ENCODE data around the gene DCST1. TPM values are rescaled to one million over a fixed set of nuclear protein-coding genes. Genes with fewer than 3 reads are reported as not detected.

DCST1 gene
- total RNA-seq, 1 donor from 2014 or later: not detected

GRCh38 chr1:155037851-155038441 lies 4.3 kb downstream of the DCST1 start:
- TF ChIP-seq CTCF (IDR thresholded peaks at IDR 0.05; ENCODE audit: unreplicated experiment): no peak
- Mint-ChIP-seq H3K27me3 (peaks cover 23% of the 10 kb centered on the region), H3K9me3 (ENCODE audit: low read depth) (no peaks in the 10 kb centered on the region), H3K4me1 (ENCODE audit: low read depth) (peaks cover 3% of the 10 kb centered on the region), H3K36me3 (ENCODE audit: insufficient read depth) (no peaks in the 10 kb centered on the region), H3K27ac (no peak overlapping the region), H3K4me3 (ENCODE audit: low read depth) (no peak overlapping the region)
- DNase-seq (ENCODE audit: low spot score, unreplicated experiment): no peak

GRCh38 chr1:155038602-155039307 lies 5.1 kb downstream of the DCST1 start:
- peaks cover 23% of the 10 kb centered on the region for H3K27me3 Mint-ChIP-seq
- no peak for TF ChIP-seq CTCF (IDR thresholded peaks at IDR 0.05; ENCODE audit: unreplicated experiment)
- no peaks in the 10 kb centered on the region for H3K9me3 Mint-ChIP-seq (ENCODE audit: low read depth)
- DNase-seq (ENCODE audit: low spot score, unreplicated experiment): no peak
- no peak overlapping the region for H3K4me3 Mint-ChIP-seq (ENCODE audit: low read depth)
- H3K4me1 Mint-ChIP-seq (ENCODE audit: low read depth): peaks cover 5% of the 10 kb centered on the region
- no peak overlapping the region for H3K27ac Mint-ChIP-seq
- H3K36me3 Mint-ChIP-seq (ENCODE audit: insufficient read depth): no peaks in the 10 kb centered on the region

GRCh38 chr1:155039308-155039669 lies 5.7 kb downstream of the DCST1 start:
- Mint-ChIP-seq H3K4me1 (ENCODE audit: low read depth) (peaks cover 5% of the 10 kb centered on the region), H3K27me3 (peaks cover 23% of the 10 kb centered on the region), H3K4me3 (ENCODE audit: low read depth) (no peak overlapping the region), H3K9me3 (ENCODE audit: low read depth) (no peaks in the 10 kb centered on the region), H3K27ac (no peak overlapping the region), H3K36me3 (ENCODE audit: insufficient read depth) (no peaks in the 10 kb centered on the region)
- no peak for TF ChIP-seq CTCF (IDR thresholded peaks at IDR 0.05; ENCODE audit: unreplicated experiment)
- DNase-seq (ENCODE audit: low spot score, unreplicated experiment): no peak

- H3K36me3 Mint-ChIP-seq (ENCODE audit: insufficient read depth): no peaks in the 10 kb centered on the region
- DNase-seq (ENCODE audit: low spot score, unreplicated experiment): no peak
- H3K27me3 Mint-ChIP-seq: peaks cover 18% of the 10 kb centered on the region
- H3K27ac Mint-ChIP-seq: no peak overlapping the region
- TF ChIP-seq CTCF (IDR thresholded peaks at IDR 0.05; ENCODE audit: unreplicated experiment): no peak
- no peak overlapping the region for H3K4me3 Mint-ChIP-seq (ENCODE audit: low read depth)
- peaks cover 10% of the 10 kb centered on the region for H3K4me1 Mint-ChIP-seq (ENCODE audit: low read depth)
- no peaks in the 10 kb centered on the region for H3K9me3 Mint-ChIP-seq (ENCODE audit: low read depth)
Measured at GRCh38 chr1:155040358-155041093, 6.9 kb downstream of the DCST1 start.

GRCh38 chr1:155042789-155043188 lies 9.2 kb downstream of the DCST1 start:
- Mint-ChIP-seq H3K36me3 (ENCODE audit: insufficient read depth) (no peaks in the 10 kb centered on the region), H3K4me3 (ENCODE audit: low read depth) (no peak overlapping the region), H3K9me3 (ENCODE audit: low read depth) (no peaks in the 10 kb centered on the region), H3K27ac (no peak overlapping the region), H3K4me1 (ENCODE audit: low read depth) (peaks cover 10% of the 10 kb centered on the region), H3K27me3 (peaks cover 17% of the 10 kb centered on the region)
- DNase-seq (ENCODE audit: low spot score, unreplicated experiment): no peak
- TF ChIP-seq CTCF (IDR thresholded peaks at IDR 0.05; ENCODE audit: unreplicated experiment): no peak
